A549 treated with ZK216348 at 1 μM for 4 hours (cell line): ENCODE results near the gene CRKL. TPM values are rescaled to one million over a fixed set of nuclear protein-coding genes. Genes with fewer than 3 reads are reported as not detected.

Source experiments
- total RNA-seq: library from RNA; stranded (reverse); fragments of 200-300 nt; extraction: Qiagen RNA extraction; gene quantifications from 5 replicates; pipeline ENCODE4 v1.2.3, GENCODE V29; 2022; ENCODE audit warnings: low read depth

The CRKL gene
- 20.7 to 24.6 TPM (median 22.5 TPM) in 5 replicates for total RNA-seq

GRCh38 chr22:20916916-20917810 lies at the start of gene CRKL:
TSS of gene CRKL (plus strand) at chr22:20917407. CDS start at chr22:20917935, 528 bp downstream.

GRCh38 chr22:20966883-20967696 lies 49.9 kb downstream of the CRKL start, which contains the start of gene AIFM3:
TSS of gene AIFM3 (plus strand) at chr22:20967255. CDS start at chr22:20967945, 690 bp downstream.

GRCh38 chr22:20981787-20982562 lies 64.8 kb downstream of the CRKL start, which contains the start of gene LZTR1:
TSS of gene LZTR1 (plus strand) at chr22:20982297. CDS start at chr22:20982372, 75 bp downstream.

GRCh38 chr22:21001601-21002325 lies 84.6 kb downstream of the CRKL start, which contains the start of gene THAP7:
TSS of gene THAP7 (minus strand) at chr22:21002118. CDS start at chr22:21001911, 207 bp downstream.

Other genes starting within 250 kb of the CRKL start
- not detected in 5 replicates for gene SERPIND1, start 143.3 kb upstream of the CRKL start, total RNA-seq
- 14.1 to 21.9 TPM (median 21.2 TPM) in 5 replicates for gene PI4KA, start 58.6 kb upstream of the CRKL start, total RNA-seq
- gene SNAP29, start 58.4 kb upstream of the CRKL start, total RNA-seq: 17.0 to 18.8 TPM (median 18.4 TPM) in 5 replicates
- gene AIFM3, start 49.8 kb downstream of the CRKL start, total RNA-seq: 1.9 to 5.0 TPM (median 3.7 TPM) in 5 replicates
- 9.9 to 22.7 TPM (median 19.3 TPM) in 5 replicates for gene LZTR1, start 64.9 kb downstream of the CRKL start, total RNA-seq
- 14.4 to 28.4 TPM (median 25.2 TPM) in 5 replicates for gene THAP7, start 84.7 kb downstream of the CRKL start, total RNA-seq
- gene P2RX6, start 97.8 kb downstream of the CRKL start, total RNA-seq: 0.40 to 1.1 TPM (median 0.64 TPM) in 5 replicates
- gene SLC7A4, start 115.2 kb downstream of the CRKL start, total RNA-seq: not detected in 5 replicates
- gene LRRC74B, start 128.5 kb downstream of the CRKL start, total RNA-seq: not detected in 5 replicates